CD4-positive, alpha-beta T cell (primary cell): ENCODE data around the gene NVL. TPM values are rescaled to one million over a fixed set of nuclear protein-coding genes. Genes with fewer than 3 reads are reported as not detected.

Experiments
- ATAC-seq: fragments of 200-7000 bp; cut with Tn5 transposase; one replicate; pipeline ENCODE4 v1.10.0; 2022; ENCODE audit warnings: mild to moderate bottlenecking; ENCODE audit not compliant: poor library complexity
- CTCF ChIA-PET: fragments of 350-600 bp; sonication (Branson Sonifier 250); formaldehyde crosslinking; loops from one replicate; lab custom pipeline; 2021; ENCODE audit warnings: antibody characterized with exemption, inconsistent platforms; lab: Charles Lee
- POLR2A ChIA-PET: fragments of 350-600 bp; sonication (Branson Sonifier 250); formaldehyde crosslinking; loops from one replicate; lab custom pipeline; 2021; ENCODE audit warnings: antibody characterized with exemption, inconsistent platforms; lab: Charles Lee
- DNase-seq, 14 experiments: peaks; one replicate each; pipeline ENCODE4 v3.0.0-alpha.2; 2013 to 2020; ENCODE audit warnings: mixed read lengths in 2 of 14
- H3K27ac ChIP-seq, 2 donors: one replicate each; pipeline versions ENCODE4 v1.5.1 to v1.7.0; 2013; ENCODE audit warnings: low read length in 2 of 2, low read depth in 1 of 2, mild to moderate bottlenecking in 1 of 2
- H3K27me3 ChIP-seq, 2 experiments: 1 replicate in 1 of 2; 2 replicates in 1 of 2; pipeline versions ENCODE4 v1.6.1 to v1.7.0; 2013; ENCODE audit warnings: low read length in 2 of 2, control low read depth in 1 of 2, mild to moderate bottlenecking in 1 of 2, moderate library complexity in 1 of 2; ENCODE audit not compliant: insufficient read depth in 2 of 2, control insufficient read depth in 1 of 2
- H3K36me3 ChIP-seq: one replicate; pipeline ENCODE4 v1.6.1; 2013; ENCODE audit warnings: low read length, control low read depth; ENCODE audit not compliant: insufficient read depth
- H3K4me1 ChIP-seq: one replicate; pipeline ENCODE4 v1.6.1; 2013; ENCODE audit warnings: low read length, control low read depth; ENCODE audit not compliant: insufficient read depth
- H3K4me3 ChIP-seq: one replicate; pipeline ENCODE4 v1.5.1; 2013; ENCODE audit warnings: mild to moderate bottlenecking, low read length, moderate library complexity
- H3K9me3 ChIP-seq, 2 experiments: 1 replicate in 1 of 2; 2 replicates in 1 of 2; pipeline versions ENCODE4 v1.6.1 to v1.7.0; 2013; ENCODE audit warnings: low read length in 2 of 2, mild to moderate bottlenecking in 2 of 2, control low read depth in 1 of 2, moderate library complexity in 1 of 2; ENCODE audit not compliant: control insufficient read depth in 1 of 2, insufficient read depth in 1 of 2
- H3K27ac Mint-ChIP-seq: one replicate; pipeline ENCODE4 v1.8.0; 2020; ENCODE audit warnings: mixed read lengths
- H3K27me3 Mint-ChIP-seq: one replicate; pipeline ENCODE4 v1.8.0; 2021; ENCODE audit warnings: mixed read lengths
- H3K36me3 Mint-ChIP-seq: one replicate; pipeline ENCODE4 v1.8.0; 2021; ENCODE audit warnings: low read depth, mixed read lengths
- H3K4me1 Mint-ChIP-seq: one replicate; pipeline ENCODE4 v1.8.0; 2021; ENCODE audit warnings: low read depth, mixed read lengths
- H3K4me3 Mint-ChIP-seq: one replicate; pipeline ENCODE4 v1.8.0; 2020; ENCODE audit warnings: mild to moderate bottlenecking, mixed read lengths
- H3K9me3 Mint-ChIP-seq: one replicate; pipeline ENCODE4 v1.8.0; 2020; ENCODE audit warnings: mixed read lengths
- intact Hi-C, 2 experiments: fragments of 100-400 bp; cut with DNase I in 1 of 2; cut with micrococcal nuclease in 1 of 2; formaldehyde crosslinking; loops; one replicate each; pipeline versions ENCODE4 v1.15.1 to v1.9.0; 2023 to 2025; cut with DNase I, micrococcal nuclease
- total RNA-seq, 174 experiments: library from RNA in 2 of 174; stranded (reverse) in 2 of 174; gene quantifications; one replicate each; pipeline ENCODE4 v1.2.3 and lab custom pipeline; 2021 to 2026
- TF ChIP-seq, protein P1 (sequence below): fragments of 200-600 bp; IDR thresholded peaks from one replicate; pipeline ENCODE4 v1.8.0; 2022; ENCODE audit warnings: antibody characterized with exemption, mild to moderate bottlenecking

Gene NVL
- total RNA-seq, 2 experiments from 2014 or later: 14.9 to 18.5 TPM

DNA sequence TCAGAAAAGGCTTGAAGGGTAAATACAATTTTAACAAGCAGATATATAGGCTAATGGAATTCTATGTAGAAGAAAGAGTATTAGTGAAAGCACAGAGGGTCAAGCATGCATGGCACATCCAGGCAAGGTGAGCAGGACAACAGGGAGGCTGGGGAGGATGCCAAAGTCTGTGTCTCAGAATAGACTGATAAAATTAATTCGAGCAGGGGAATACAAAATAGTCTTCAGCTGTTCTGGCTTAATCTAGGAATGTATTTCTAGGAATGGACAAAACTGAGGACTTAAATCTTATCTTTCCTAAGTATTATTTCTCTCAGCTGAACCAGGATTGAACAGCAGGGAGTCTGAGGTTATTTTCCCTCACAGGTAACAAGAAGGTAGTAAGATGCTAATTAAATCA is 35.2 kb downstream of the NVL start:
- intact Hi-C loops: loop anchor here in 1 of 2 experiments (10.0 kb wide), 1 partner anchor 510 kb away; no protein-coding TSS in a partner anchor
- peaks cover 84% of the 10 kb centered on the region for H3K36me3 Mint-ChIP-seq
- H3K4me3 ChIP-seq: no peak overlapping the region
- TF ChIP-seq, protein P1, sequence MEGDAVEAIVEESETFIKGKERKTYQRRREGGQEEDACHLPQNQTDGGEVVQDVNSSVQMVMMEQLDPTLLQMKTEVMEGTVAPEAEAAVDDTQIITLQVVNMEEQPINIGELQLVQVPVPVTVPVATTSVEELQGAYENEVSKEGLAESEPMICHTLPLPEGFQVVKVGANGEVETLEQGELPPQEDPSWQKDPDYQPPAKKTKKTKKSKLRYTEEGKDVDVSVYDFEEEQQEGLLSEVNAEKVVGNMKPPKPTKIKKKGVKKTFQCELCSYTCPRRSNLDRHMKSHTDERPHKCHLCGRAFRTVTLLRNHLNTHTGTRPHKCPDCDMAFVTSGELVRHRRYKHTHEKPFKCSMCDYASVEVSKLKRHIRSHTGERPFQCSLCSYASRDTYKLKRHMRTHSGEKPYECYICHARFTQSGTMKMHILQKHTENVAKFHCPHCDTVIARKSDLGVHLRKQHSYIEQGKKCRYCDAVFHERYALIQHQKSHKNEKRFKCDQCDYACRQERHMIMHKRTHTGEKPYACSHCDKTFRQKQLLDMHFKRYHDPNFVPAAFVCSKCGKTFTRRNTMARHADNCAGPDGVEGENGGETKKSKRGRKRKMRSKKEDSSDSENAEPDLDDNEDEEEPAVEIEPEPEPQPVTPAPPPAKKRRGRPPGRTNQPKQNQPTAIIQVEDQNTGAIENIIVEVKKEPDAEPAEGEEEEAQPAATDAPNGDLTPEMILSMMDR: no peak
- no peaks in the 10 kb centered on the region for H3K27me3 ChIP-seq
- POLR2A ChIA-PET: no interaction called here
- no peak for ATAC-seq
- H3K27me3 Mint-ChIP-seq: no peaks in the 10 kb centered on the region
- H3K27ac ChIP-seq: no peak overlapping the region
- DNase-seq: no peak
- H3K27ac Mint-ChIP-seq: no peak overlapping the region
- H3K4me1 ChIP-seq: no peaks in the 10 kb centered on the region
- no peaks in the 10 kb centered on the region for H3K9me3 Mint-ChIP-seq
- CTCF ChIA-PET: no interaction called here
- no peaks in the 10 kb centered on the region for H3K4me1 Mint-ChIP-seq
- no peaks in the 10 kb centered on the region for H3K9me3 ChIP-seq
- no peak overlapping the region for H3K4me3 Mint-ChIP-seq
- H3K36me3 ChIP-seq: peaks cover 79% of the 10 kb centered on the region

DNA sequence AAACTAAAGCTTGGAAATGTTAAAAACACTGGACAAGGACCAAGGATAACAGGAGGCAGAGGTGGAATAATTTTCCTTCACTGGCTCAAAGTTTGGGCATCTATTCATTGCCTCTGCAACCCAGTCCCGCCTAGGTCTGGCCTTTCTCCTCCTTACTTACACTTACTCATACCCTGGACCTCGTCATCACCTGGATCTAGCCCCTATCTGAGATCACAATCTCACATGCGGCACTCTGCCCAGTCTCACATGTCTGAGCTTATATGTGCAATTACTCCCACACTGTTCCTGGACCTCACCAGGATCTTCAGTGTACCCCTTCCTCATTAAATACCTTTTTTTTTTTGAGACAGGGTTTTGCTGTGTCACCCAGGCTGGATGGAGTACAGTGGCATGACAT is 37.6 kb downstream of the NVL start:
- CTCF ChIA-PET: interaction anchor here (0.6 kb wide), 1 partner anchor 31 kb away, joined by 3 read pairs; no protein-coding TSS in a partner anchor
- Histone ChIP-seq H3K4me1 (no peaks in the 10 kb centered on the region), H3K27ac (no peak overlapping the region), H3K9me3 (no peaks in the 10 kb centered on the region), H3K4me3 (no peak overlapping the region), H3K27me3 (no peaks in the 10 kb centered on the region), H3K36me3 (peaks cover 76% of the 10 kb centered on the region)
- H3K27me3 Mint-ChIP-seq: no peaks in the 10 kb centered on the region
- TF ChIP-seq, protein P1: no peak
- DNase-seq: no peak
- intact Hi-C loops: loop anchor here in 1 of 2 experiments (10.0 kb wide), 1 partner anchor 508 kb away; no protein-coding TSS in a partner anchor
- no peak for ATAC-seq
- POLR2A ChIA-PET: interaction anchor here (0.7 kb wide), 1 partner anchor 187 kb away, joined by 3 read pairs; no protein-coding TSS in a partner anchor
- no peak overlapping the region for H3K4me3 Mint-ChIP-seq
- H3K9me3 Mint-ChIP-seq: no peaks in the 10 kb centered on the region
- no peaks in the 10 kb centered on the region for H3K4me1 Mint-ChIP-seq
- H3K27ac Mint-ChIP-seq: no peak overlapping the region
- peaks cover 77% of the 10 kb centered on the region for H3K36me3 Mint-ChIP-seq

DNA sequence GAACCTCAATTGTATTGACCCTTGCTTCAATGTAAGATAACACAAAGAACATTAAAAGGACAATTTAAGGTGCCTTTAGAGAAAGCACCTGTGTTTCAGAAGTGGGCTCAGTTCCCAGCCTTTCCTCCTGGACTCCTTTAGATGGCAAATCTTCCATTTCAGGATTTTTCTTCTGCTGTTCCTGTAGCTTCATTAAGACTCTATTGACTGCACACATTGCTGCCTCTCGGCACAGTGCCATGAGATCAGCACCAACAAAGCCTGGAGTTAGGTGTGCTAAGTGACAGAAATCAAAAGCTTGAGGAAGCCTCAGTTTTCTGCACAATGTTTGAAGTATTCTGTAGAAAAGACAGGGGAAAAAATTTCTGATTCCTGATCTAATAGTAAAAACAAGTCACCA is 40.6 kb downstream of the NVL start:
- Mint-ChIP-seq H3K27me3 (no peaks in the 10 kb centered on the region), H3K4me1 (no peaks in the 10 kb centered on the region), H3K4me3 (no peak overlapping the region), H3K36me3 (peaks cover 79% of the 10 kb centered on the region), H3K9me3 (no peaks in the 10 kb centered on the region), H3K27ac (no peak overlapping the region)
- ATAC-seq (no peak), DNase-seq (no peak)
- ChIA-PET POLR2A (no interaction called here), CTCF (no interaction called here)
- H3K4me1 ChIP-seq: no peaks in the 10 kb centered on the region
- H3K36me3 ChIP-seq: peaks cover 64% of the 10 kb centered on the region
- H3K9me3 ChIP-seq: no peaks in the 10 kb centered on the region
- no peak overlapping the region for H3K4me3 ChIP-seq
- H3K27ac ChIP-seq: no peak overlapping the region
- H3K27me3 ChIP-seq: no peaks in the 10 kb centered on the region
- TF ChIP-seq, protein P1: no peak
- intact Hi-C loops: no loop called here
